HL-60/S4 (cell line): ENCODE measurements around the gene ETNK2.

Source experiments
- in situ Hi-C: fragments of 300-500 bp; cut with MboI; formaldehyde crosslinking; loops from 2 replicates; pipeline ENCODE4 v1.14.3; 2022; ENCODE audit warnings: low sequenced_read_pairs

The ETNK2 gene, protein sequence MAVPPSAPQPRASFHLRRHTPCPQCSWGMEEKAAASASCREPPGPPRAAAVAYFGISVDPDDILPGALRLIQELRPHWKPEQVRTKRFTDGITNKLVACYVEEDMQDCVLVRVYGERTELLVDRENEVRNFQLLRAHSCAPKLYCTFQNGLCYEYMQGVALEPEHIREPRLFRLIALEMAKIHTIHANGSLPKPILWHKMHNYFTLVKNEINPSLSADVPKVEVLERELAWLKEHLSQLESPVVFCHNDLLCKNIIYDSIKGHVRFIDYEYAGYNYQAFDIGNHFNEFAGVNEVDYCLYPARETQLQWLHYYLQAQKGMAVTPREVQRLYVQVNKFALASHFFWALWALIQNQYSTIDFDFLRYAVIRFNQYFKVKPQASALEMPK

DNA sequence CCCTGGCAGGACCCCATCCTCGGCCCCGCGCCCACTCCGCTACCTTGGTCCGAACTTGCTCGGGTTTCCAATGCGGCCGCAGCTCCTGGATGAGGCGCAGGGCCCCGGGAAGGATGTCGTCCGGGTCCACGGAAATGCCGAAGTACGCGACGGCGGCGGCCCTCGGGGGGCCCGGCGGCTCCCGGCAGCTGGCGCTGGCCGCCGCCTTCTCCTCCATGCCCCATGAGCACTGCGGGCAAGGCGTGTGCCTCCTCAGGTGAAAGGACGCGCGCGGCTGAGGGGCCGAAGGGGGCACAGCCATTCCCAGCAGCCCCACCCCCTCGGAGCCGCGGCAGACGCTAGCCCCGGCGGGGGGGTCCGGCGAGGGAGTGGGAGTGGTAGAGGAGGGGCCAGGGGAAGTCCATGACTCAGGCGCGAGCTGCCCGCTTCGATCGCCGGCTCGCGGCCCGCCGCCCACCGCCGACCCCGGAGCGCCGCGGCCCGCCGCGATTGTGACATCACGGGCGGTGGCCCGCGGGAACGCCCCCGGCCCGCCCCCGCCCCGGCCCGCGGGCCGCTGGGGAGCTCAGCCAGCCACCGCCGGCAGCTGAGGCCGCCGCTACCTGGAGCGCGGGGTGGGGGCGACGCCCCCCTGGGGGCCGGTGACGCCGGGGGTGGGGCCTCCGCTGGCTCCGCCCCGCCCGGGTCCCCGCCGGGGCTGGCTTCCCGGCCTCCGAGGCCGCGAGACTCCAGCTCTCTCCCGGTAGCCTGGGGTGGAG, at the start of gene ETNK2:
ETNK2 (minus strand) TSS at position 493 of the 758 bp plus-strand sequence; CDS start at position 301, 192 bp downstream.
- in situ Hi-C loops: no loop called here

- in situ Hi-C loops: no loop called here
Observed at GRCh38 chr1:204201348-204202040, 49.6 kb upstream of the ETNK2 start.

DNA sequence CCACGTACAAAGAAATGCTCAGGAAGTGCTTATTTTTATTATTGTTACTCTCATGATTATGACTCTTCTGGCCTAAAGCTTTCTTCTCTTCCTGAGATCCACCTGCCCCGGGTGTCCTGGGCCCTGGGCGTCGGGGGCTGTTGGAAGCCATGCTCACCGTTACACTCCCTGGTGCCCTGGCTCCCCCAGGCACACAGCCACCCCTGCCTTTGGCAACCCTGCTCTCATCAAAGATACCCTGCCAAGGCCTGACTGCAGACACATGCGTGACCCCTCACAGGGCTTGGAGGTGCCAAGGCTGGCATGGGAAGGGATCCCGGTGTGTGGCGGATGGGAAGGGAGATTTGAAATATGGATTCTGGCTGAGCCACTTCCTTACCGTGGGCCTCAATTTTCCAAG, 47.7 kb upstream of the ETNK2 start:
- in situ Hi-C loops: no loop called here

DNA sequence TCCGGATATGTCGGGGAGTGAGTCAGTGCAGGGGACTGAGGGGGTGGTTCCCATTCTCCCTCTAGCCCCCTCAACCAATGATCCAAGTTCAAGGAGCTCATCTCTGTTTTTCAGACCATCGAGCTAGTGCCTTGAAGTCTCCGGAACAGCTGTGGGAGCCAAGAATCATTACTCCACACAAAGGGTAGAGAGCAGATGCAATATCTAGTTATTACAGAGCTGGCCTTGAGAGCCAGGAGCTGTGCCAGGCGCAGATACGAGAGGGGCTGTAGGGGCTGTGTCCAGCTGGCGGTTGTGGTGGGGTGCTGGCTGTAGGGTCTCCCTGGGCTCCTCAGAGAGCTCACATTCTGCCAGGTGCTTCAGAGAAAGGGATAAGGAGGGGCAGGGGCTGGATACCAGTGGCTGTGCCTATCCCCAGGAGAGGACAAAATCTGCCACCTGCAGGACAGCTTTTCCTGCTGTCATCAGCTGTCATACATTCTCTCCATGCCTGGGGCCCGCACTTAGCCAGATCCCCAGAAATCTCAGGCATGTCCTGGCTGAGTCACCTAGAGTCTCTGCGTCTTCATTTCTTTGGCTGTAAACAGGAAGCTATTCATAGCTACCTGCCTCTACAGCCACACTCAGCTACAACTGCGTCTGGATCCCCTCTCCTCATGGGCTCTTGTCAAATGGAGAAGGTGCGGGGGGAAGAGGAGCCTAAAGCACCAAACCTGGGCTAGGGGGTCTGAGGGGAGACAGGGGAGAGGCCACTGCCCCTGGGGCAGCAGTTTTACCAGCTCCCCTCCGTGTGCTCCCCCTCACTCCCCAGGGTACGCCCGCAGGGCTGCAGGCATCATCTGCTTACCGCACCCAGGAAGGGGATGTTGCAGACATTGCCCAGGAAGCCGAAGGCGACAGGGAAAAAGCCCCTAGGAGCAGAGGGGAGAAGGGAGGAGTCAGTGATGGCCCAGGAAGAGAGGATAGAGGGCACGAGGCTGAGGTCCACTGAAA, 46.8 kb upstream of the ETNK2 start:
- in situ Hi-C loops: no loop called here

GRCh38 chr1:204197068-204197467, 45.2 kb upstream of the ETNK2 start:
- in situ Hi-C loops: no loop called here

DNA sequence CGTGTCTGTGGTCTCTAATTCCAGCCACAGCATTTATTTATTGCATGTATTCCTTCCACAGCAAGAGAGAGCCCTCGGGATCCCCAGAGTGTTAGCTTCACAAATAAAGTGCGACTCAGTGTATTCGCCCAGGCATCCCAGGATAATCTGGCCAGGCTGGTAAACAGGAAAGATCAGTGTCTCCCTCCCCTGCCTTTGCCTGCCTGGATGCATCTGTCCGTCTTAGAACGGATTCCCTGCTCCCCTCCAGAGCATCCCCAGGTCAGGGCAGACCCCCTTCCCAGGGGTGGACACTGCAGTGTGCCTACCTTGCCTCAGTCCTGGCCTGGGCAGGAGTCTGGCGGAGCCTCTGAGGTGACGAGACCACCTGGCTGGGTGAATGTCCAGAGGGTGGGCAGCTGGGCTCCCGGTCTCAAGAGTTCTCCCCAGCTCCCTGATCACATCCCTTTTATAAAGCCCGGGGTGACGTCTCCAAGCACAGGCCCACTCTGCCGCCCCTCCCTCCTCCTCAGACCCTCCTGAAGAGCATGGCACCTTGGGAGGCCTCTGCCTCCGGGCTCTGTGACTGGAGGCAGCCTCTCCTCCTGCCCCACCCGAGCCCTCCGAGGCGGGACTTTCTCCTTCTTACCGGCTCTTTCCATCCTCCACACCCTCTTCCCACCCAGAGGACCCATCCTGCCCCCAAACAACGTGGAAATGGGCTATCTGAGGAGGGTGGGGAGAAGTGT, 44.4 kb upstream of the ETNK2 start, which contains the start of gene KISS1:
KISS1 (minus strand) TSS at position 424 of the 728 bp plus-strand sequence. CDS start 3,615 bp downstream, outside the sequence.
- in situ Hi-C loops: no loop called here

DNA sequence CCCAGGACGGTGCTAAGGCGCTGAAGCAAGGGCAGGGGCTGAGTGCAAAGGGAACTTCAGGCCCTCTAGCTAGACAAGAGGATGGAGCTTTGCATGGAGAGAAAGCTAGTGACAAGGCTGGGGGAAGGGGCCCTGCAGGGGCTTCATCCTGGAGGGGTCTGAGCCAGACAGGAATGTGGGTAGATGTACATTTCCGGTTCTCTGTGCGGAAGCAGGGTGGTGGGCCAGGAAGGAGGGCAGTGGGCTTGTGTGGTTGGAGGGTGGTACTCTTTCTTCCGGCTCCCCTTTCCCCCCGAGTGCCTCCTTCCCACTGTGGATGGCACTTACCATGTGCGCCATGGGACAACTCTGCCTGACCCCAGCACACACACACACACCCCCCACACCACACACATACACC, 42.9 kb upstream of the ETNK2 start:
- in situ Hi-C loops: no loop called here

- in situ Hi-C loops: no loop called here
Observed at GRCh38 chr1:204194080-204194479, 42.2 kb upstream of the ETNK2 start.

- in situ Hi-C loops: no loop called here
Observed at GRCh38 chr1:204192589-204193352, 40.9 kb upstream of the ETNK2 start.

GRCh38 chr1:204192046-204192445, 40.2 kb upstream of the ETNK2 start:
- in situ Hi-C loops: no loop called here

DNA sequence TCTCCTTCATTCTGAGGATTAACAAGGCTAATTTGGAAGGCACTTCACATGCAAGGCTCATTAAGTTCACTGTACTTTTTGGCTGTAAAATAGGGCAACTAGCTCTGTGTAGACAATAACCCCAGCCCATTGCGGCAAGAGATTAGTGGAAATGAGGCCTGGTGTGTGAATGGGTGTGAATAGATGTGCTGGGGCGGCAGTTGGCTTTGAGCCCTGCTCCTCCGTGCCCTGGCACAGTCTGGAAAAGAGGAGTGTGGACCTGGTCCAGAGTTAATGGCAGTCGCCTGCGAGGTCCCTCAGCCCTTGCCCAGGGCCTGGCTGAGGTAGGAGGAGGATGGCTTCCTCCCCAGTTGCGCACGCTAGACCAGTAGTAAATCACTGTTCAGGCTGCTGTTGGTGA, 39.6 kb upstream of the ETNK2 start:
- in situ Hi-C loops: no loop called here

- in situ Hi-C loops: no loop called here
Observed at GRCh38 chr1:204190212-204191211, 38.7 kb upstream of the ETNK2 start.

DNA sequence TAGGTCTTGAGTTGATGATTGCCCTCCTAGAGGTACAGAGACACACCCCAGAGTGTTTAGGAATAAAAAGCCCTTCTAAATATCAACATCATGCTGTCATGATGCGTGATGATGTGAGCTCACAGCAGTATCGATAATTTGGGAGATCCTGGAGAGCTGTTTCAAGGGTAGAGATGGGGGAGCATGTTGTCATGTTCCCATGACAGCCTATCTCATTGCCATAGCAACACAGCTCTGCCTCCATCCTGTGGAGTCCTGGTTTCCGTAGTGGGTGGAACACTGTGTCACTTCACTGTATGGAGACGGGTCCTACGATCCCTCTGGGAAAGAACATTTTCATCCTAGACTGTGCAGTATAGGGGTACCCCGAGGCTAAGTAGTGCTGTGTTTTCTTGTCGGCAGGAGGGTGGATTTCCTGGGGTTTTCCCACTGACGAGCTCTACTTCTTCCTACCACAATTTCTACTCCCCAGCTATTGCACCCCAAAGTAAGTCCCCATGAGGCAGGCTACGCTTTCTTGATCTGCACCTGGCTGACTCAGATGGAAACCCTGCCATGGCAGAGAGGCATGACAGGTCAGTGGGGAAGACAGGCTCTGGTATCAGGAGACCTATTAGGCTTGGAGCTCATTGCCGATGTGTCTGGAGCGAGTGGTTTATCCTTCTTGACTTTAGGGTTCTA, 37.3 kb upstream of the ETNK2 start:
- in situ Hi-C loops: no loop called here

GRCh38 chr1:204186597-204186996, 34.8 kb upstream of the ETNK2 start:
- in situ Hi-C loops: no loop called here

GRCh38 chr1:204181116-204181515, 29.3 kb upstream of the ETNK2 start:
- in situ Hi-C loops: no loop called here

DNA sequence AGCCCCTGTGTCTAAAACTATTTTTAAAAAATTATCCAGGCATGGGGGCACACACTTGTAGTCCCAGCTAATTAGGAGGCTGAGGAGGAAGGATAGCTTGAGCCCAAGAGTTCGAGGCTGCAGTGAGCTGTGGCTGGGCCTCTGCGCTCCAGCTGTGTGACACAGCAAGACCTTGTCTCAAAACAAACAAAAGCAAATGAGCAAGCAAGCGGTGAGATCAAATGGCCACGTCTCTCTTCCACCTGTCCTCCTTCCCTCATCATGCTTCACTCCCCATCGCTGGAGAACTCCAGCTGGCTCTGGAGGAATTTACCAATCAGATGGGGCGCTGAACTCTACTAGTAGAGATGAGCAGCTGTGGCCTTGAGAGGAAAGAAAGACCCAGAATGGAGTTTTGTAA, 28.3 kb upstream of the ETNK2 start:
- in situ Hi-C loops: no loop called here
